Activated CD4-positive, alpha-beta T cell treated with anti-CD3 and anti-CD28 coated beads, Interleukin-2, amount 50 U/mL, for 48 hours (primary cell): ENCODE measurements around the gene C1orf198.

Experiments
- DNase-seq, 2 experiments: peaks; one replicate each; pipeline ENCODE4 v3.0.0-alpha.2; 2020

C1orf198 gene, protein sequence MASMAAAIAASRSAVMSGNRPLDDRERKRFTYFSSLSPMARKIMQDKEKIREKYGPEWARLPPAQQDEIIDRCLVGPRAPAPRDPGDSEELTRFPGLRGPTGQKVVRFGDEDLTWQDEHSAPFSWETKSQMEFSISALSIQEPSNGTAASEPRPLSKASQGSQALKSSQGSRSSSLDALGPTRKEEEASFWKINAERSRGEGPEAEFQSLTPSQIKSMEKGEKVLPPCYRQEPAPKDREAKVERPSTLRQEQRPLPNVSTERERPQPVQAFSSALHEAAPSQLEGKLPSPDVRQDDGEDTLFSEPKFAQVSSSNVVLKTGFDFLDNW

DNA sequence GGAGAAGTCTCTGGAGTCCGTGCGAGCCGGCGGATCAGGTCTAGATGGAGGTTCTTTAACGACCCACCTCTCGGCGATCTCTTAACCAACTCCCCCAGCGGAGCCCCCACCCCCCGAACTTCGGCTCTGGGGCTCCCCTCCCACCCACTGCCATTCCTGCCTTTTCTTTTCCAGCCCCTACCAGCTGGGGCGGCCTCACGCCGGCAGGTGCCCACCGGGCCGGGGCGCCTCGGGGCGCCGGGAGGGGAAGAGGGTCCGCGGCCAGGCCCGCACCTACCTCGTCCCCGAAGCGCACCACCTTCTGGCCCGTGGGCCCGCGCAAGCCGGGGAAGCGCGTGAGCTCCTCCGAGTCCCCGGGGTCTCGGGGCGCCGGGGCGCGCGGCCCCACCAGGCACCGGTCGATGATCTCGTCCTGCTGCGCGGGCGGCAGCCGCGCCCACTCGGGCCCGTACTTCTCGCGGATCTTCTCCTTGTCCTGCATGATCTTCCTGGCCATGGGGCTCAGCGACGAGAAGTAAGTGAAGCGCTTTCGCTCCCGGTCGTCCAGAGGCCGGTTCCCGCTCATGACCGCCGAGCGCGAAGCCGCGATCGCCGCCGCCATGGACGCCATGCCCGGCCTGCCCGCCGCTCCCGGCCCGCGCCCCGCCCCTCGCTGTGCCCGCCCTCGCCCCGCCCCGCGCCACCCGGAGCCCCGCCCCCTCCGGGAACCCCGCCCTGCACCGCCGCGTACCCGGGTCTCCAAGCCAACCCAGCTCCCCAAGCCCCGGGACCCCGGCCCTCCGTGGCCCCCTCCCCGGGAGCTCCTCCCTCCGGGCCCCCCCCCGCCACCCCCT lies at the start of gene C1orf198:
TSS of gene C1orf198 (minus strand) at position 619 of the 833 bp plus-strand sequence. CDS start at position 610, 9 bp downstream.
- DNase-seq: peak; percentile 73 to 78

GRCh38 chr1:230917284-230918135 lies 49.2 kb upstream of the C1orf198 start:
- peak; percentile 69 to 79 for DNase-seq

DNA sequence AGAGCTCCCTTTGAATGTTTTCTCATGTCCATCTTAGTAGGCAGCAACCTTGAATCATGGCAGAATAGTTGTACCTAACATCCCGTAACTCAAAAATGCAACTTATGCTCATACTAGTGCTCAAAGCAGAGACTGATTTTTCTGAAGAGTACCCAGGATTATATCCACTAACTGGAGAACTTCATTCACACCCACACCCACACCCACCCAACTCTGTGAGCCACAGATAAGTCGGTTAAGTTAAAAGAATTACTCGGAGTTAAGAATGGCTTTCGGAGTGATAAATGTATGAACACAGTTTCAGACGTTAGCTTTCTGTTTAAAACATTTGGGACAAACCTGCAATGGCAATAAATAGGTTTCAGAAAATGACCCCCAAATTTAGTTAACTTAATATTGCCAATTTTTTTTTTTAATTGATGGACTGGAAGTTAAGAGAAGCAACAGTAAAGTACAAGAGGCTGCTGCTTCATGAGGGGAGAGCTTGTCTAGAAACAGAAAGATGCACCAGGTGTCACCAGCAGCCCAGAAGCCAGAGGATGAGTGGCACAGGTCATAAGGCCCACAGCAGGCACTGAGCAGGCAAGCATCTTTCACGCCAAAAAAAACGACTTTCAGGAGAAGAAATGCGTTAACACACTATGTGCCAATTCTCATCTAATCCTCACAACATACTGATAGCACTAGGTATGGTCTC lies 48.4 kb upstream of the C1orf198 start:
- DNase-seq: no peak

- DNase-seq: no peak
Measured at GRCh38 chr1:230915078-230915477, 46.8 kb upstream of the C1orf198 start.

DNA sequence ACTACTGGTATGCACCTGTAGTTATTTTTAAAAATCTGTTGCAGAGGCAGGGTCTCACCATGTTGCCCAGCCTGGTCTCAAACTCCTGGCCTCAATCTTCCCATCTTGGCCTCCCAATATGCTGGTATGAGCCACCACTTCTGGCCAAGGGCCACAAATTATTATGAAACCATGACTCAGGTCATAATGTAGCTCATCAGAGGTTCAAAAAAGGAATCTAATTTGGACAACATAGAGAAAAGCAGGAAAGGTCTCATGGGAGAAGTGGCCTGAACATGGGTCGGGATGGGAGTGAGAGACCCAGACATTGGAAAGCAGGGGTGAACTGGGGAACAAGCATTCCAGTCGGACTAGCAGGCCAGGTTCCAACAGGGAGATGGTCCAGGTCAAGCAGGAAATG lies 45.2 kb upstream of the C1orf198 start:
- DNase-seq: no peak

DNA sequence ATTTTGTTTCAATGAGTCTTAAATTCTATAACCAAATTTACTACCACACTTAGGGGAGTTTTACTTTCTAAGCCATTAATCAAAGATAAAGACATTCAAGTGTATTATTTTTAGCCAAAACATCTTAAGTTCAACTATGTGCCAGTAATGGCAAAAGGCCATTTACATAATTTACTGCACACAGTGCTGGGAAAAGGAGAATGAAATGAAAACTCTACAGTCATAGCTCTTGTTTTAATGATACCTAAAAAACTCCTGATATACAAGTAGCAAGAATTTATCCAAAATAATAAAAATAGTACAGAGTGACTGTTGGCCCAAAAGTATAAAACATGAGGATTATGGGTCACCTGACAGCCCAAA lies 42.4 kb upstream of the C1orf198 start:
- DNase-seq: no peak

DNA sequence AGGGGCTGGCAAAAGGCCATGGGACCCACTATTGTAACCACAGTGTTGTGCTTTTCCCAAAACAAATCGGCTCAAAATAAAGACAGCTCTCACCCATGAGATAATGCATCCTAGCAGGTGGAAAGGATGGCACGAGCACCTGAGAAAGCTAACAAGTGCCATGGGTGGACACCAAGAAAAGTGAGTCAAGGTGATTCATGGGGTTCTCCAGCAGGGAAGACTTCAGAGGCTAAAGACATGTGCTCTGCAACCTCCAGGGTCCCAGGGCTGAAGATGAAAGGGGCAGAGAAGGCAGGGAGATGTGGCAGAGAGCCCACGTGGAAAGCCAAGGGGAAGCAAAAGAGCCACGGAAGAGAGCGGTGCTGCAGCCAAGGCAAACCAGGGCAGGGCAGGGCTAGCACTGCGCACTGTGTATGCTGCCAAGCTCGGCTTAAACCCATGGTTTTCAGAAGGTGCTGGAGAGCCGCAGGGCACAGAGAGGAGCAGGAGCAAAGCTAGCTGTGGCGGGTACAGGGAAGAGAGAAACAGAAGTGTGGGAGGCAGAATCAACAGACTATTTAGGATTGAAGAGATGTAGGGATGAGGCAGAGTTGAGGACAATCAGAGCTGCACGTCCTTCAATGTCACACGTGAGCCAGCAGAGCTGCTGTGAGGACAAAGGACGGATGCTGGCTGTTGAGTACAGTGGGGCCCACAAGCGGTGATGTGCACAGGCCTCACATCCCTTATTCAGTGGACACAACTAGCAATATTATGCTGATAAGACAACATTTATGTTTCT lies 41.8 kb upstream of the C1orf198 start:
- DNase-seq: no peak

GRCh38 chr1:230907472-230908205 lies 39.3 kb upstream of the C1orf198 start:
- no peak for DNase-seq

DNA sequence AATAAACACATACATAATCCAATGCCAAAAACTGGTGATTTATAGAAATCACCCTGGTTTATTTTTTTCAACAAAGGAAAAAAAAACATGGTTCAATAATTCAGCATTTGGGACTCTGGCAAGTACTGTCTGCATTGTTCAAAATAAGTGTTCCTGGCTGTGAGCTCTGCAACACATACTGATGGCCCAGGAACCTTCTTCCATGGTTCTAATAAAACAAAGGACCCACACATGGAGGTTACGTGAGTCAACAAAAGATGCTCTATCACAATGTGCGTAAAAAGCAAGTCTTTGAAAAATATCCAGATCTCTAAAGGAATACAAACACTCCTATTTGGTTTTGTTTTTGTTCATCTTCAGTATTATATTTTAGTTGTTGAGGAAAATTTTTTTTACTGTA lies 37.9 kb upstream of the C1orf198 start:
- DNase-seq: no peak

DNA sequence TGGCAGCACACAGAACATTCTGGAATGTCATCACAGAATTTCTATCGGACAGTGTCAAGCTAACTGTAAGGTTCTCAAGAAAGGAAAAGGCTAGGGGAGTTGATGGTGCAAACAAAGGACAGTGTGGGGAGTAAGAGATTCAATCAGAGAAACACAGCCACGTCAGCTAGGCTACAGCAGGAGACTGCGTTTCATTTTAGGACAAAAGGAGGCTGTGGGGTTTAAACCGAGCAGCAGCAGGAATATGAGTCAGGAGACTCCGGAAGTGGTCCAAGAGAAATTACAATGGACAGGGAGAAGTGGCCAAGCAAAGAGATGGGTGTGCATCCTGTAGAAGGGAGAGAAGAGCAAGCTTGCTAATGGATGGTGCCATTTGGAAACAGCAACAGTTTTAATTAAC lies 37.4 kb upstream of the C1orf198 start:
- no peak for DNase-seq

DNA sequence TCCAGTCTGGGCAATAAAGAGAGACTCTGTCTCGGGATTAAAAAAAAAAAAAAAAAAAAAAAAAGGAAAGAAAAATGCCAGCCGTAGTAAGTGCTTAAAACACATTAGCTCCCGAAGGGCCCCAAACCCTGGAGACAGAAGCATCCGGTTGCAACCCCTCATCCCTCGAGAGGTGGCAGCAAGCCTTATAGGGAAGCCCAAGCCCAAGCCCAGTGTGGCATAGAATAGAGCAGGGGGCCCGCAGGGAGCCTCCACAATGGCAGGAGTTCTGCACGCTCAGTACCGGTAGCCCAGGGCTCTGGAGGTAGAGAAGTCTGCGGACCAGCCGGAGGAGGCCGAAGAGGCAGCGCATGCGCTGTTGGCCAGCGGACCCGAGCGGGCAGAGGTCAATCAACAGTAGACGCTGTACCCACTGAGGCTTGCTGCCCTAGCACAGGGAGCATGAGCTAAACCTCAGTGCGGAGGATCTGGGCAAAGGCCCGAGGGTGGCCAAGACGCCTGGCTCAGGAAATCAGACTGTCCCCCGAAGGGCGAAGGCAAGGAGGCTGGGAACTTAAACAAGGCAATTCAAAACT lies 34.1 kb upstream of the C1orf198 start:
- no peak for DNase-seq

DNA sequence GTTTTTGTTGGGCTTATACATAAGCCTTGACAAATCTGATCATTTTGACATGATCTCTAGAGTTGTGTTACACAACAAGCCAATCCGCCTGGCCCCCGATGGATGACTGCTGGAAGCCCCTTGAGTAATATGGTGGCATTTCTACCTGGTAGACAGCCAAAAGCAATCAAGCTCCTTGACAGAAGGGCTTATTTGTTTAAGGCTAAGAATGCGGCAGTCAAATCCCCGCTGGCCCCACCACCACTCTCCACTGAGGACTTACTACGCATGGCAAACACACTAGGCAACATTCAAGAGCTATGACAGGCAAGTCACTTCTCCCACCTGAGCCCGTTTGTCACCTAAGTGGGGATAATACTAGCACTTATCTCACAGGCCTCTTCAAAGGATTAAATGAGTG lies 33.4 kb upstream of the C1orf198 start:
- no peak for DNase-seq

- no peak for DNase-seq
Measured at GRCh38 chr1:230900984-230901383, 32.7 kb upstream of the C1orf198 start.

- DNase-seq: no peak
Measured at GRCh38 chr1:230899841-230900251, 31.5 kb upstream of the C1orf198 start.

GRCh38 chr1:230898748-230899147 lies 30.4 kb upstream of the C1orf198 start:
- no peak for DNase-seq

DNA sequence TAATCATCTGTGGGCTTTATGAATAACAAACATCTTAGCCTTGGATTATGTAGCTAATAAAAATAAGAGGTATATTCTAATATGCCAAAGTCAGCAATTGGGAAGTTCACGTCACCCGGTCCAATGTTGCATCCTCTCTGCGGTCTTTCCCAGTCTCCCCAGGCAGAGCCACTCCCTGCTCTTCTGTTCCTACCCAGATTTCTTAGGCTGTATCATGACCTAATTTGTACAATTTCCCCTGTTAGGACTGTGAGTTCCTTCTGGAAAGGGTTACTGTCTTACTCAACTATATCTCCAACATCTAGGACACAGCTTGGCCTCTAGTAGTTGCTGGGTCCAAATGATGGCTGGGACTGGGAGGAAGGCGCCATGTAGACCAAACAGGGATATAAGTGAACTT lies 29.8 kb upstream of the C1orf198 start:
- DNase-seq: no peak

- no peak for DNase-seq
Measured at GRCh38 chr1:230896779-230897178, 28.5 kb upstream of the C1orf198 start.

DNA sequence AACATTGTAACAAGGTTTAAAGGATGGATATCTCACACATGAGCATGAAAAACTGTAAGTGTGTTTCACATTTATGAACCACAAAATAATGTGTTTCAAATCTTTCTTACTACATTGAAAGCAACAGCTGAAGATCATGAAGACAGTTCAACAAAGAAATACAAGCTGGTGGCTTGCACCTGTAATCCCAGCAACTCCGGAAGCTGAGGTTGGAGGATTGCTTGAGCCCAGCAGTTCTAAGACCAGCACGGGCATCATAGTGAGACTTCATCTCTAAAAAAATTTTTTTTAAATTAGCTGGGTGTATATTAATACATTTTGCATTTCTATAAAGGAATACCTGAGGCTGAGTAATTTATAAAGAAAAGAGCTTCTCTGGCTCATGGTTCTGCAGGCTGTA lies 27.1 kb upstream of the C1orf198 start:
- no peak for DNase-seq

DNA sequence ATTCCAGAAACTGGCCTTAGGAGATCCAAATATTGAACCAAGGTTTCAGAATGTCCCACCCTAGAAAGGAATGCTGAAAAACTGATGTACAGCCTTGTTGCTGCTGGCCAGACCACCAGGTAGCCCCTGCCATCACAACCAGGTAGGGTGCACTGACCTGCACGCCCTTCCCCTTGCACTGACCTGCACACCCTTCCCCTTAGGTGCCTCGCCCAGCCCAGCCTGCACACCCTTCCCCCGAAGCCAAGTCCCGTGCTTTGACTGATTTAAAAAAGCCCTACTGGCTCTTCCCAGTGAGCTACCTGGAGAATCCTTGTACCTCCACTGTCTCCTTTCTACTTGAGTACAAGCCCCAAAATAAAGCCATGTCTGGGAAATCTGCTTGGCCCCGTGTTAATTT lies 26.3 kb upstream of the C1orf198 start:
- no peak for DNase-seq

GRCh38 chr1:230894032-230894431 lies 25.7 kb upstream of the C1orf198 start:
- DNase-seq: no peak

DNA sequence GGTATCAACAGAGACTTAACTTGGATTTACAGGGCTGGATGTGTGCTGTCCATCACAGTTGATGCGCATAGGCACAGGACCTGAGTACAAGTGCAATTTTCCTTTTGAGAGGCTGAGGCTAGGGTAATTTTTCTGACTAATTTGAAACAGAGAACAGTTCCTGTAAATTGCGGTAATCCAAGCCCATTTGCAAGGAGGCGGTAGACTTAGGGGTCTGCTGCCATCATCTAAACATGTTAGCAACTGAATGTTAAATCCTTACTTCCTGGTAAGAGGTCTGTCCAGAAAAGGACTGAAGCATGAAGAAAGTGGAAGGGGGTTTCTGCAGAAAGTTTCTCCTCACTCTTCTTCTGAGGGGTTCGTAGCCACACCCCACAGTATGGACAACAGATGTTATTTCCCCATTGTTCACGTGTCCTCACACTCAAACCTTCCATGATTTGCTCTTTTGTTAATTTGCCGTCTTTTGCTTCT lies 23.7 kb upstream of the C1orf198 start:
- no peak for DNase-seq
